HG03175 (cell line): ENCODE results near the gene RNF130.
"Not testable (repeated sequence)": the region's sequence is repeated elsewhere in the genome, so short reads cannot be mapped to it uniquely, and the experiment has no call there.

Source experiments
- ATAC-seq: cut with Tn5 transposase; IDR thresholded peaks from one replicate; pipeline ENCODE4 v1.9.1; 2021; ENCODE audit warnings: mild to moderate bottlenecking, moderate library complexity; ENCODE audit not compliant: unreplicated experiment

Gene RNF130

DNA sequence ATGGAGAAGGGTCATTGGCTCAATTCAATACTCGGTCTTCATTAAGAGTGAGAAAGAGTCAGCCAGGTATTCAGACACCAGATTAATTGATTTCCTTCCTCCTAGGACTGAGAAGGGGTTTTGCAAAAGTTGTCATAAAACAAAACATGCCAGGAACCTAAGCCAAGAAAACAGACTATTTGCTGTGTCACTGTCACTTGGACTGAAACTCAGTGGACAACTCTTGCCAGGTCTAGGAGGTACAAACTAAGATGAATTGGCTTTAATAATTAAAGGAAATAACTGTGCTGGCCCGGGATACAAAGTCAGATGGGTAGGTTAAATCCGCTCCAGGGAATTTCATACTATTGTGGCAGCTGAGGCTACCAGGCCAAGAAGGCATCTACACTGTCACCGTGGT lies 92.8 kb downstream of the RNF130 start:
- no peak for ATAC-seq

DNA sequence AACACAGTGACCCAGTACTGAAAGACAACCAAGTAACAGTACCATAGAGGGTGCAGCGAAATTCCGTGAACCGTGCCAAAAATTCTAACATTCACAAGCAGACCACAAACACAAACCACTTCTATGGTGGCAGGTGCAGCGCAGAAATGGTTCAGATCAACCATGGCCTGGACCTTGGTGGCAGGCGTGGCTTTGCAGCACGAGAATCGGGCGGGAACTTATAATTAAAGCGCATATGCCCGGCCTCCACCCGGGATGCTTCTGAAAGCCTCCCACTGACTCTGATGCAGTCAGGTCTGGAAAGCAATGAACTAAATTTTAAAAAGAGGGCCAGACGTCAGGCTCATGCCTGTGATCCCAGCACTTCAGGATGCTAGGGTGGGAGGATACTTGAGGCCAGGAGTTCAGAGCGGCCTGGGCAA lies 95.8 kb downstream of the RNF130 start:
- no peak for ATAC-seq

GRCh38 chr5:179974946-179975712 lies 96.4 kb downstream of the RNF130 start:
- ATAC-seq: peak; percentile 85

DNA sequence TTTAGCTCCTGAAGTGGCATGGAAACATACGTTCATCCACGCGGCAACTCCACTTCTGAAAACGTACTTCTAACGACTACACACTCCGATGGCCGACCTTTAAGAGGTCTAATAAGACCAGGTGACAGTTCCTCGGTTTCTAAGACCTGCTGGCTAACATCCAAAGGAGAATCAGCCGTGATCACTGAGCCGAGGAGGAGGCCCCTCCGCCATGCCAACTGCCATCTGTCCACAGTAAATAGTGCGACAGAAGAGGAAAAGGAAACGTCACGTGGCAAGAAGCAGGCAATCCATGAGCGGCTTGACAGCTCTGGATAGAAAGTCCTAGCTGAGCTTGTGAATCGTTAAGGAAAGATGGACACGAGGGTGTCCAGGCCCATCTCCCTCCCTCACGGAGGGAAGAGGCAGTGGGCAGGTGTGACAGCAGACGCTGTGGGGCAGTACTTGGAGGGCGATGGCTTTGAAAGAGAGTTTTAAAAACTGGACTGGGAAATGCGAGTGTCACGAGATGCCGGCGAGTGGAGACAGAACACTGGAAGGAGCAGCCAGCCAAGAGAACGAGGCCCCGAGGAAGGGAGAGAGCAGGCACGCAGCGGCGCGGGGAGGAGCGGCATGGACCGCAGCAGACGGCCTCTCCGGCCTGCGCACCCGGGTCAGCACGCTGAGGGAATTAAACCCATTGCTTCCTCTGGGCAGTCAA lies 97.2 kb downstream of the RNF130 start:
- ATAC-seq: no peak

DNA sequence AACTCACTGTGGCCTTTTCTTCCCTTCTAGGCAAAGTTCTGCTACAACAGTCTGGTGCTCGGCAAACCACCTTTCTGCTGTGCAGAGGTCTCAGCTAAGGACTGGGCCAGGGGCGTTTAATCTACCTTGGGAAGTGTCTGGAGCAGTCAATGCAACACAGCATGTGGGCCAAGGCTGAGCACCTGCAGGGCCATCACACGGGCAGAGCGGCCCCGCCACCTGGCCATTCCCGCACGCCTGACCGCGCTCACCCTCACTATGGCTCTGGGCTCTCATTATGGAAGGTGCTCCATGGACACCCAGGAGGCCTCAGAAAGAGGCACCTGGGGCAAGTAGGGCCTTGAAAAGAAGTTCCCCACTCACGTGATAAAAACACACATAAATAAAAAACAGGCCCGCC lies 98.2 kb downstream of the RNF130 start:
- no peak for ATAC-seq

DNA sequence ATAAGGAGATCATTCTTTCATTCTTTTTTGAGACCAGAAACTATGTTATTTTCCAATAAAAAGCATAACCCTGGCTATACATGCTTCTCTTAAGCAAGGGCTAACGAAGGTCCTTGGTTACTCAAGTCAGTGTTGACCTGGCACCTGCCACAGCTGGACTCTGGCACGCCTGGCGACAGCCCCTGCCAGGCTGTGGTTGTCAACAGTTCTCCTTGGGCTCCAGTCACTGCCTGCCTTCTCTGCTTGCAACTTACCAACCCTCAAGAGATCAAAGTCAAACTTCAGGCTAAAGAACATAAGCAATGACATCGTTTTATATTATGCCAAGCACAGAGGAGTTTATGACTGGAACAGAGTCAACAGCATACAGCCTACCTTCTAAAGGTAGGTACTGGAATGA lies 102.4 kb downstream of the RNF130 start:
- ATAC-seq: no peak

GRCh38 chr5:179967489-179967888 lies 104.1 kb downstream of the RNF130 start:
- ATAC-seq: no peak

DNA sequence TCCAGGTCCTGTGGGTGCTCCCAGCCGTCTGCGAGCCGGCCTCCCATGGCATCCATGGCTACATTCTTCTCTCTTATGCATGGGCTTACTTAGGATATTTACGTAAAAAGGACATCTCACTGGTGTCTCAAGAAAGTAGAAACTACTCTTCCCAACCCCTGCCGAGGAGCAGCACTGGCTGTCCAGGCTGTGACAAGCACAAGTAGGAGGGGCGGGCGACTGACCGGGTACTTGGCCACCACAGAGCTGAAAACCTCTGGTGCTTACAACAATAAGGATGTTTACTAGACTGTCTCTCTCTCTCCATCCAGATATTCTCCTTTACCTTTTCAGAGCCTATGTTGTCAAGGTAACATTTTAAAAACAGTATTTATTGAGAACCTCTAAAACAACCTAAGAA lies 107.5 kb downstream of the RNF130 start:
- no peak for ATAC-seq

GRCh38 chr5:179963375-179963774 lies 108.2 kb downstream of the RNF130 start:
- ATAC-seq: no peak

GRCh38 chr5:179960204-179960831 lies 111.2 kb downstream of the RNF130 start:
- no peak for ATAC-seq

- no peak for ATAC-seq
These were observed 111.9 kb downstream of the RNF130 start for GRCh38 chr5:179959641-179960040.

DNA sequence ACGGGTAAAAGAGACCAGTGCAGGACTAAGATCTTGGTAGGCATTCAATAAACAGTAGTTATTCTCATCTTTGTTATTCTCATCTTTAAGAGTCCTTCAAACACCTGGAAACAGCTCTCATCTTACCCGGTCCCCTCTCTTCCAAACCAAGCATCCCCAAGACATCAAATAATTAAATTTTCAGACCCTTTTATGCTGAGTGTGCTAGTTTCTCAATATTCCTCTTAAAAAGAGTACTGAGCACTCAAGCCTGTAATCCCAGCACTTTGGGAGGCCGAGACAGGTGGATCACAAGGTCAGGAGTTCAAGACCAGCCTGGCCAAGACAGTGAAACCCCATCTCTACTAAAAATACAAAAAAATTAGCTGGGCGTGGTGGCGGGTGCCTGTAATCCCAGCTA lies 112.4 kb downstream of the RNF130 start:
- ATAC-seq: not testable (repeated sequence)

DNA sequence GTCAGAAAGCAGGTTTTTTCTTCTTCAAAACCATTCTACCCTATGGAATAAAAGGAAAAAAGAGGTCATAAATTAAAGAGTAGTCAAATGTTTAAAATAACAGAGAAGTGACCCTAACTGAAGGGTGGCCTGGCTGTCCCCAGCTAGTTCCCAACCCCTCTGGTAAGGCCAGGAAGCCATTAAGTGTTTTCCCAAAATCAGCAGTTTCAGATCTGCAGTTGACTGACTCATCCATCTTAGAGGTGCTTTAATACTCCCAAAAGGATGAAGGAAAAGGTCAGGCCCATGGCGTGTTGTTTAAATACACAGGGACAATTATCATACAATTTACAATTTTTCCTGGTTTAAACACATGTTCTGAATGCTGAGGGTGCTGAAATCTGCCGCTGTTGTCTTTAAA lies 115.9 kb downstream of the RNF130 start:
- ATAC-seq: no peak

GRCh38 chr5:179955062-179955461 lies 116.5 kb downstream of the RNF130 start:
- ATAC-seq: no peak

DNA sequence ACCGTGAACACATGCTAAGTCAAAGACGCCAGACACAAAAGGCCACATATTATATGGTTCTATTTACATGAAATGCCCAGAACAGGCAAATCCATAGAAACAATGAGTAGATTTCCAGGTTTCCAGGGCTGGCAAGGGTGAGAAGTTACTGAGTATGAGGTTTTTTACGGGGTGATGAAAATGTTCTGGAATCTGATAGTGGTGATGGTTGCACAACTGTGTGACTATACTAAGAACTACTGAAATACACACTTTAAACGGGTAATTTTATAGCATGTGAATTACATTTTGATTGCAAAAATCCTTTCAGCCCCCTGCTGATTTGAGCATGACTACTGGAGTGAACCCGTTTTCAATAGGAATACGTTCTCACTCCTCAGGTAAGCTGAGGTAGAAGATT lies 117.1 kb downstream of the RNF130 start:
- ATAC-seq: no peak

- no peak for ATAC-seq
These were observed 117.6 kb downstream of the RNF130 start for GRCh38 chr5:179953987-179954386.

DNA sequence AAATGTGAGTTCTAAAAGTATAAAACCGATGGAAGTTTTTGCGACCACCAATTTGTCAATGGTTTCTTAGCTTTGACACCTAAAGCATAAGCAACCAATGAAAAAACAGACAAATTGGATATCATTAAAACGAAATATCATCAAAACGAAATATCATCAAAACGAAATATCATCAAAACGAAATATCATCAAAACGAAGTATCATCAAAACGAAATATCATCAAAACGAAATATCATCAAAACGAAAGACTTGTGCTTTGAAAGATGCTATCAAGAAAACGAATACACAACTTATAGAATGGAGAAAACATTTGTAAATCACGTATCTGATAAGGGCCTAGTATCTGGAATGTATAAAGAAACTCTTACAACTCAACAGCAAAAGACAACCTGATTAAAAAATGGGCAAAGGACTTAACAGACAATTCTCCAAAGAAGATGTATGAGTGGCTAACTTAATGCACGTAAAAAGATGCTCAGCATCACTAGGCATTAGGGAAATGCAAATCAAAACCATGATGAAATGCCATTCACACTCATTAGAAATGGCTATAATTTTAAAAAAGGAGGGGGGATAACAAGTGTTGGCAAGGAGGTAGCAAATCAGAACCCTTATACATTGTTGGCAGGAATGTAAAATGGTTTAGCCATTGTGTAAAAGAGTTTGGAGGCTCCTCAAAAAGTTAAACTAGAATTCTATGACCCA lies 134.4 kb downstream of the RNF130 start:
- no peak for ATAC-seq

GRCh38 chr5:179930788-179931473 lies 140.6 kb downstream of the RNF130 start:
- ATAC-seq: no peak

DNA sequence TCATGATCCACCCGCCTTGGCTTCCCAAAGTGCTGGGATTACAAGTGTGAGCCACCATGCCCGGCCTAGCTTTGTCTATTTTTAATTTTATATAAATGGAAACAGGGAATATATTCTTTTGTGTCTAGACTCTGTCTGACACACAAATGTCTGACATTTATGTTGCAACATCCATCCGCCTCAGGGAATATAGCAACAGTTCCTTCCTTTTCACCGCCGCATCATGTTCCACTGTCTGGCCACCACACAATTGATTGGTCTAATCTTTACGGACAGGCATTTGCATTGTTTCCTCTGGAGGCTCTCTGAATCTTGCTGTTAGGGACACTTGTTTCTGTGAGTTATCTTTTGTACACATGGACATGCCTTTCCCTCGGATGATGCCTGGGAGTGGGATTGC lies 143.7 kb downstream of the RNF130 start:
- no peak for ATAC-seq

GRCh38 chr5:179926657-179927056 lies 144.9 kb downstream of the RNF130 start:
- no peak for ATAC-seq

- no peak for ATAC-seq
These were observed 148.1 kb downstream of the RNF130 start for GRCh38 chr5:179923436-179923835.
